GM11168 (cell line): ENCODE results near the gene KIF4A.

Experiments used
- in situ Hi-C: fragments of 300-500 bp; cut with MboI; formaldehyde crosslinking; loops from one replicate; pipeline ENCODE4 v1.12.0; 2022; ENCODE audit warnings: low sequenced_read_pairs; ENCODE audit not compliant: unreplicated experiment

Gene KIF4A

DNA sequence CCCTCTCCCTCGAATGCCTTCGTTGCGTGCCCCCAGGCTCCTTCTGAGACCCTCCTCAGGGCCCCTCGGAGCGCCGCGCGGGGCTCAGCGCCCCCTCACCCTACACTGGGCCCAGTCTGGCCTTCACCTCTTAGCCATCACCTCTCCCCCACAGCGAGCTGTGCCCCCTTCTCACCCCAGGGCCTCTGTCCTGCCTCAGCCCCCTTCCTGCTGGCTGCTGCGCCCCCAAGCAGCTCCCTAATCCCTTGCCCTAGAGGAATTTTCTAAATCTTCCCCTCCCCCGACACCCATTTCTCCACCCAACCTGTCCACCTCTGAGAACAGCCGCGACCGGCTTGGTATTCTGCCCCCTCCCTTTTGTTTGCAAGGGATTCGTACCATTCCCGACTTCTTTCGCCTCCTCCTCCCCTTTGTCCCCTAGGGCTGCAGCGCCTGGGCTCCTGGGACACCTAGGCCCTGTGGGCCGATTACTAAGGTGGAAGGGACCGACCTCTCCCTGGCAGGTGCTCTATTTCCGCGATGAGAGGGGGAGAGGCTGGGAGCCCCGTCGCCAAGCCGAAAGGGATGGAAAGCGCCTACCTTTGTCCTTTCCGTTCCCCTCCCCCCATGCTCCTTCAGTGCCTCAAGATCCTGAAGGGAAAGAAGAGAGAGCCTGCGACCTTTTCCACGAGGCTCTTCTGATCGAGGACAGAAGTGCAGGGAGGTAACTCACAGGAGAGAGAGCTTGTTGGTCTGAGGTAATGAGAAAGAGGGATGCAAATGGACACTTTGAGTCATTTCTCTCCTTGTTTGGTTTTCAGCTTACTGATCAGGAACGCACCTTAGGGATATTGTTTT, 165.7 kb downstream of the KIF4A start:
- in situ Hi-C loops = no loop called here

DNA sequence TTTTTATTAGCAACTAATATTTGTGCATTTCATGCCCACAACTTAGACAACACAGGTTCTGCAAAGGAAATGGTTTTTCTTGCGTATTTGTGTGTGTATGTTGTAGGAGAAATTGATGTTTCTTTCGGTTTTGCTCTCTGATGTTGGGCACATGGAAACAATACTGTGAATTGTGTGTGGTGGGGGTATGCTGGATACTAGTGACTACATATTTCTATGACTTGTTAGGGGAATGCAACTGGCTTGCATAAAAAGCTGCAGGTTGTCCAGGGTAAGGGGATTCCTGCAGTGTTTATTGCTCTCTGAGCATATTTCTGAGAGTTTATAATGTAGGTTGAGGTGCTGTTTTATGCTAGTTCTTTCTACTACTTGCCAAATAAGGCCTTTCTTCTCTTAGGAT, 166.4 kb downstream of the KIF4A start:
- in situ Hi-C loops = no loop called here

- in situ Hi-C loops = no loop called here
Observed at GRCh38 chrX:70461026-70461425, 171.1 kb downstream of the KIF4A start.

GRCh38 chrX:70464051-70464450, 174.1 kb downstream of the KIF4A start:
- in situ Hi-C loops = no loop called here

- in situ Hi-C loops = no loop called here
Observed at GRCh38 chrX:70466968-70467367, 177.1 kb downstream of the KIF4A start.

DNA sequence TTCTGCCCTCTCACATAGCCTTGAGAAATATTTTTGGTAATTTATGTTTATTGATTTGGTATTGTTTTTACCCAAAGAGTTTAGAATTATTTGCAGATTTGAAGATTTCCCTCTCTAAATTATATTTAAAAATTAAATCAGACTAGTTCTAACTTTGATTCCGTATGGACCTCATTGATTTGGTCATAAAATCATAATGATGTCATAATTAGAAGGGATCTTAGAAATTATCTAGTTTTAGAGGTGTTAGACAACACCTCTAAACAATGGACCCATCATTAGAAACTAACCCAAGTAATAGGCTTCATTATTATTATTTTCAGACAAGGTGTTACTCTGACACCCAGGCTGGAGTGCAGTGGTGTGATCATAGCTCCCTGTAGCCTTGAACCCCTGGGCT, 178.8 kb downstream of the KIF4A start:
- in situ Hi-C loops = no loop called here
